DOHH2 (cell line): ENCODE data around the gene DCAF17.

ENCODE experiments used
- H3F3A ChIP-seq: fragments of 200-600 bp; sonication (generic), shearing (Covaris generic); 2 replicates; pipeline ENCODE4 v1.6.0; 2016; ENCODE audit warnings: antibody characterized with exemption, mild to moderate bottlenecking; ENCODE audit not compliant: control insufficient read depth, insufficient read depth
- H3K27ac ChIP-seq: fragments of 200-600 bp; sonication (generic); 2 replicates; pipeline ENCODE4 v1.5.1; 2014; ENCODE audit warnings: low read depth, mild to moderate bottlenecking, low read length, moderate library complexity
- H3K27me3 ChIP-seq: fragments of 200-600 bp; sonication (generic); 2 replicates; pipeline ENCODE4 v1.6.1; 2014; ENCODE audit warnings: mild to moderate bottlenecking, low read length, mixed read lengths; ENCODE audit not compliant: control insufficient read depth
- H3K36me3 ChIP-seq: fragments of 200-600 bp; sonication (generic); 2 replicates; pipeline ENCODE4 v1.6.1; 2014; ENCODE audit warnings: mild to moderate bottlenecking, low read length, moderate library complexity, mixed read lengths; ENCODE audit not compliant: control insufficient read depth
- H3K4me1 ChIP-seq: fragments of 200-600 bp; sonication (generic); 2 replicates; pipeline ENCODE4 v1.6.1; 2014; ENCODE audit warnings: mild to moderate bottlenecking, low read length, mixed read lengths; ENCODE audit not compliant: control insufficient read depth
- H3K4me2 ChIP-seq: fragments of 200-600 bp; sonication (generic); 2 replicates; pipeline ENCODE4 v1.6.0; 2014; ENCODE audit warnings: mild to moderate bottlenecking, low read length, moderate library complexity
- H3K4me3 ChIP-seq: fragments of 200-600 bp; sonication (generic); 2 replicates; pipeline ENCODE4 v1.5.1; 2014; ENCODE audit warnings: mild to moderate bottlenecking, low read length, mixed read lengths
- H3K79me2 ChIP-seq: fragments of 200-600 bp; sonication (generic); 2 replicates; pipeline ENCODE4 v1.6.1; 2014; ENCODE audit warnings: mild to moderate bottlenecking, low read length, mixed read lengths; ENCODE audit not compliant: control insufficient read depth
- H3K9me2 ChIP-seq: fragments of 200-600 bp; sonication (generic); replicated peaks from 2 replicates; pipeline ENCODE4 v1.6.1; 2014; ENCODE audit warnings: mild to moderate bottlenecking, low read length, mixed read lengths; ENCODE audit not compliant: control insufficient read depth
- H3K9me3 ChIP-seq: fragments of 200-600 bp; sonication (generic); 2 replicates; pipeline ENCODE4 v1.6.1; 2014; ENCODE audit warnings: antibody characterized with exemption, low read length, mixed read lengths; ENCODE audit not compliant: control insufficient read depth, insufficient read depth
- H4K20me1 ChIP-seq: fragments of 200-600 bp; sonication (generic); 2 replicates; pipeline ENCODE4 v1.6.0; 2014; ENCODE audit warnings: low read depth, mild to moderate bottlenecking, antibody characterized with exemption, low read length, moderate library complexity; ENCODE audit not compliant: control insufficient read depth, insufficient read depth
- CTCF ChIP-seq: fragments of 200-600 bp; sonication (generic); IDR thresholded peaks from one replicate; pipeline ENCODE4 v1.5.1; 2014; ENCODE audit warnings: antibody characterized with exemption, mild to moderate bottlenecking, low read depth, low read length; ENCODE audit not compliant: poor library complexity, severe bottlenecking
- EZH2phosphoT487 ChIP-seq: fragments of 200-600 bp; sonication (generic); IDR thresholded peaks from 2 replicates; pipeline ENCODE4 v1.6.1; 2017; ENCODE audit warnings: borderline replicate concordance, mild to moderate bottlenecking, antibody characterized with exemption, low read length, moderate library complexity, mixed read lengths

DCAF17 gene

DNA sequence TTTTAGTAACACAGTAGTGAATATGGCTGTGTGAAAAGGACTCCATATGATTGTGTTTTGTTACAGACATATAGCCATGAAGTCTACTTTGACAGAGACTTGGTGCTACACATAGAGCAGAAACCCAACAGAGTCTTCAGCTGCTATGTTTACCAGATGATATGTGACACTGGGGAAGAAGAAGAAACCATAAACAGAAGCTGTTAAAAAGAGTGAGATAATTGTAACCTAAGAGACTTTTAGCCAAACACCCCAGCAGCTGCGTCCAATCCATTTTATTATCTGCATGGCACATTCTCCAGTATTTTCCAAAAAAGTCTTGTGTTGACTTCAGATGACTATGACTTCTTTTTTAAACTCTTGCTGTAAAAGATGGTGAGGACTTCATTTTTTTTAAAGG is 46.9 kb downstream of the DCAF17 start:
- Histone ChIP-seq H3K9me3 (no peaks in the 10 kb centered on the region), H3K79me2 (no peaks in the 10 kb centered on the region), H3K4me2 (no peak overlapping the region), H3K4me1 (no peaks in the 10 kb centered on the region), H3K9me2 (no peaks in the 10 kb centered on the region), H3K4me3 (no peak overlapping the region), H3K36me3 (peaks cover 52% of the 10 kb centered on the region), H3F3A (peaks cover 3% of the 10 kb centered on the region; the same call in 1 of the 2 replicates), H3K27ac (no peak overlapping the region), H3K27me3 (no peaks in the 10 kb centered on the region), H4K20me1 (no peaks in the 10 kb centered on the region)
- TF ChIP-seq EZH2phosphoT487 (no peak), CTCF (no peak)

- Histone ChIP-seq H3K9me2 (no peaks in the 10 kb centered on the region), H3F3A (peaks cover 3% of the 10 kb centered on the region; the same call in 1 of the 2 replicates), H3K9me3 (no peaks in the 10 kb centered on the region), H4K20me1 (no peaks in the 10 kb centered on the region), H3K4me2 (no peak overlapping the region), H3K4me3 (no peak overlapping the region), H3K79me2 (no peaks in the 10 kb centered on the region), H3K27ac (no peak overlapping the region), H3K27me3 (no peaks in the 10 kb centered on the region), H3K4me1 (no peaks in the 10 kb centered on the region), H3K36me3 (peaks cover 48% of the 10 kb centered on the region)
- no peak for TF ChIP-seq EZH2phosphoT487
- TF ChIP-seq CTCF = no peak
Measured at GRCh38 chr2:171482308-171482707, 48.3 kb downstream of the DCAF17 start.

GRCh38 chr2:171482877-171483276 is 48.9 kb downstream of the DCAF17 start:
- H3K27ac ChIP-seq = no peak overlapping the region
- H3F3A ChIP-seq = peaks cover 3% of the 10 kb centered on the region; the same call in 1 of the 2 replicates
- peaks cover 43% of the 10 kb centered on the region for H3K36me3 ChIP-seq
- H3K27me3 ChIP-seq = no peaks in the 10 kb centered on the region
- H3K9me3 ChIP-seq = no peaks in the 10 kb centered on the region
- no peaks in the 10 kb centered on the region for H3K4me1 ChIP-seq
- no peaks in the 10 kb centered on the region for H4K20me1 ChIP-seq
- H3K4me2 ChIP-seq = no peak overlapping the region
- TF ChIP-seq CTCF (no peak), EZH2phosphoT487 (no peak)
- no peaks in the 10 kb centered on the region for H3K9me2 ChIP-seq
- H3K4me3 ChIP-seq = no peak overlapping the region
- H3K79me2 ChIP-seq = no peaks in the 10 kb centered on the region
